GM10266 (cell line): Measurements from ENCODE around the gene CNPY2.
"Not testable (repeated sequence)": the region's sequence is repeated elsewhere in the genome, so short reads cannot be mapped to it uniquely, and the experiment has no call there.

Source experiments
- DNase-seq: peaks from one replicate; pipeline ENCODE4 v3.0.0; 2012; ENCODE audit errors: extremely low spot score
- TF ChIP-seq, protein P1 (sequence below): IDR thresholded peaks from 2 replicates; pipeline ENCODE4 v1.5.1; 2012; ENCODE audit warnings: mild to moderate bottlenecking, low read depth; ENCODE audit not compliant: control insufficient read depth, insufficient read depth; ENCODE audit errors: missing control alignments

CNPY2 gene

DNA sequence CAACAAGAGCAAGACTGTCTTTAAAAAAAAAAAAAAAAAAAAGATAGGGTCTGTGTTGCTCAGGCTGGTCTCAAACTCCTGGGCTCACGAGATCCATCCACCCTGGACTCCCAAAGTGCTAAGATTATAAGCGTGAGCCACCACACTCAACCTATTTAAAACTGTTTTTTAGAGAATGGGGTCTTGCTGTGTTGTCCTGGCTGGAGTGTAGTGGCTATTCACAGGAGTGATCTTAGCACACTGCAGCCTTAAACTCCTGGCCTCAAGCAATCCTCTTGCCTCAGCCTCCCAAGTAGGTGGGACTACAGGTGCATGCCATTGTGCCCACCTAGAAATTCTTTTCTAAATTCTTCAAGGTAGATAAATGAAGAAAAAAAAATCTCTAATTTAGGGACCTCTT is 41.5 kb downstream of the CNPY2 start:
- DNase-seq: no peak
- TF ChIP-seq, protein P1, sequence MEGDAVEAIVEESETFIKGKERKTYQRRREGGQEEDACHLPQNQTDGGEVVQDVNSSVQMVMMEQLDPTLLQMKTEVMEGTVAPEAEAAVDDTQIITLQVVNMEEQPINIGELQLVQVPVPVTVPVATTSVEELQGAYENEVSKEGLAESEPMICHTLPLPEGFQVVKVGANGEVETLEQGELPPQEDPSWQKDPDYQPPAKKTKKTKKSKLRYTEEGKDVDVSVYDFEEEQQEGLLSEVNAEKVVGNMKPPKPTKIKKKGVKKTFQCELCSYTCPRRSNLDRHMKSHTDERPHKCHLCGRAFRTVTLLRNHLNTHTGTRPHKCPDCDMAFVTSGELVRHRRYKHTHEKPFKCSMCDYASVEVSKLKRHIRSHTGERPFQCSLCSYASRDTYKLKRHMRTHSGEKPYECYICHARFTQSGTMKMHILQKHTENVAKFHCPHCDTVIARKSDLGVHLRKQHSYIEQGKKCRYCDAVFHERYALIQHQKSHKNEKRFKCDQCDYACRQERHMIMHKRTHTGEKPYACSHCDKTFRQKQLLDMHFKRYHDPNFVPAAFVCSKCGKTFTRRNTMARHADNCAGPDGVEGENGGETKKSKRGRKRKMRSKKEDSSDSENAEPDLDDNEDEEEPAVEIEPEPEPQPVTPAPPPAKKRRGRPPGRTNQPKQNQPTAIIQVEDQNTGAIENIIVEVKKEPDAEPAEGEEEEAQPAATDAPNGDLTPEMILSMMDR: no peak

DNA sequence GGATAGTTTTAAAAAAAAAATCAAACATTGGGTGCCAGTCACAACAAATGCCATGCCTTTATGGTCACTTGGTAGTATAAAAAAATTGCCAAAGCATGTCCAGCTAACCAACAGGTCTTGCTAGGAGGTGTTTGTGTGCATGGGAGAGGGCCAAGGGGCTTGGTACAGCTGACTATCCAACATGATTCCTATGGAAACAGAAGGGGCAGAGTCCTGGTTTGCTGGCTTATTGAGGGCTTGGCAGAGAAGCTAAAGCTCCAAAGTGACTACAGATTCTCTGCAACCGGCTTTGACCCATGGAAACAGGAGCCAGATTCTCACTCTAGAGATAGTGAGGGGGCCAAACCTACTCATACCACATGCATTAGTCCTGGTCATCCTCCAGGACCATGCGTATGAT is 43.3 kb downstream of the CNPY2 start:
- not testable (repeated sequence) for DNase-seq

DNA sequence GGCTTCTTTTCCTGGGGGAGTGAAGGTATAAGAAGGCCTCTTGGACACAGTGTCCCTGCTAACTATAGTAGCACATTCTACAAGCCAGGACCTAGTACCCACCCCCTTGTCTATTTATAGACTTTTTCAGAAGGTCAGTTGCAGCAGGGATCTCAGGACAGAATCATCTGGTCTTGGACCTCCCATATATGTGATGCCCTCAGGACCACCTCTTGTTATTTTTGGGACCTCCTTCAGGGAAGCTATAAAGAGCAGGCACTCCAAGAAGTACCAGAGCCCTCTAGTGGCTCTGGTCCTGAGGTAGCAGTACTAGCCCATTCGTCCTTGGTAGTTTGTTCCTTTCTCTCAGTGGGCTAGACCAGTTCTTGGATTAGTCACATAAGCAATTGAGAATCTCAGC is 44.8 kb downstream of the CNPY2 start:
- no peak for DNase-seq
- TF ChIP-seq, protein P1: peak; percentile 60

DNA sequence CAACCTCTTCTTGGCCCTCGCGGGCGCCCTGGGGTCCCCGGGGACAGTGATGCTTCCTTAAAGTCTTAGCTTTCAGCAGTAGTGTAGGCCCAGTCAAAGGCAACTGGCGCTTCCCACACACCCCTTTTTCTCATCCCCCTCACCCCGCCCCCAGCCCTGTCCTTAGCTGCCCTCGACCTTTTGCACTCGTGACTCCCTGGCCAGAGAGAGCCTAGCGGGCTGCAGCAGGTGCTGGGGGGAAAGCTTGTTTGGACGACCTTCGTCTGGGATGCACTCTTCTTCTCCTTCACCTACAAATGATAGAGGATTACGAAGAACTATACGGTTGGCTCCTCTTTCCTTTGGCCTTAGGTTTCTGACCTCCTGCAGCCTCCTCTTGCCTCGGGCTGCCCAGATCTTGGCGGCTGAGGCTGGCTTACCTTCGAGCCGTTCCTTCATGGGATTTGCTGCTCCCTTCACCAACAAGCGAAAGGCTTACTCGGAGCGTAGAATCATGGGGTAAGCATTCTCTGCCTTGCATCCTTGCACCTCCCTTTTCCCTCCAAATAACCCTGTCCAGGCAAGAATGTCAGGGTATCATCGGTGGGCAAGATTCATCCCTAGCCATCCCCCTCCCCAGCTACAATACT is 48.2 kb downstream of the CNPY2 start:
- no peak for DNase-seq
- TF ChIP-seq, protein P1: no peak

DNA sequence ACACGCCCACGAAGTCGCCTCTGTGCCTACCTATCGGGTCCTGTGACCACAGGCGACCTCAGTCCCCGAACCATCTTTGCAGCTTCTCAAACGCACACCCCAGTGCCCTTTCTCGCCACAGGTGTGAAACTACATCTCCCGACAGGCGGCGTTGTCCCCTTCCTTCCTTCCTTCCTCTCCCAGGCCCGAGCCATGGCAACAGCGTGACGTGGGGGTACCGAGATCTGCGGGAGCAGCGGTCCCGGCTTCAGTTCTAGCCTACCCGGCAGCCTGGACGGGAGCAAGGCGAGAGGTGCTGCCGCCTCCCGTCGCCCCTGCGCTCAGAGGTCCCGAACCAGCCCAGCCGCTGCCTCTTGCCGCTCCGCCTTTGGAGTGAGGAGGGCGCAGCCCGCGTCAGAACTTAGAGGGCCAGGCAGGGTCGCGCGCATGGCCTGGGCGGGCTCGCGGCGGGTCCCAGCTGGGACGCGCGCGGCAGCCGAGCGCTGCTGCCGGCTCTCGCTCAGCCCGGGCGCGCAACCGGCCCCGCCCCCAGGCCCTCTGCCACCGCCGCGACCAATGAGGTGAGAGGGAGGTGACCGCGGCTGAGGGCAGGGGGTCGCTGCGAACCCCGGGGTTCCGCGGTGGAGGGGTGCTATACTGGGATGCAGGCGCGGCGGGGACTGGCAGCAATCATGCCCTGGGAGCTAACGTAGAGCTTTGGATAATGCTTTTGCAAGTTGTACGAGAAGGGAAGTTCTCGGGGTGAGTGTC is 48.9 kb downstream of the CNPY2 start, which contains the start of gene COQ10A:
TSS of gene COQ10A (plus strand) at position 250 of the 750 bp plus-strand sequence. CDS start at position 427, 177 bp downstream.
- DNase-seq: peak; percentile 93
- TF ChIP-seq, protein P1: peak; percentile 47

DNA sequence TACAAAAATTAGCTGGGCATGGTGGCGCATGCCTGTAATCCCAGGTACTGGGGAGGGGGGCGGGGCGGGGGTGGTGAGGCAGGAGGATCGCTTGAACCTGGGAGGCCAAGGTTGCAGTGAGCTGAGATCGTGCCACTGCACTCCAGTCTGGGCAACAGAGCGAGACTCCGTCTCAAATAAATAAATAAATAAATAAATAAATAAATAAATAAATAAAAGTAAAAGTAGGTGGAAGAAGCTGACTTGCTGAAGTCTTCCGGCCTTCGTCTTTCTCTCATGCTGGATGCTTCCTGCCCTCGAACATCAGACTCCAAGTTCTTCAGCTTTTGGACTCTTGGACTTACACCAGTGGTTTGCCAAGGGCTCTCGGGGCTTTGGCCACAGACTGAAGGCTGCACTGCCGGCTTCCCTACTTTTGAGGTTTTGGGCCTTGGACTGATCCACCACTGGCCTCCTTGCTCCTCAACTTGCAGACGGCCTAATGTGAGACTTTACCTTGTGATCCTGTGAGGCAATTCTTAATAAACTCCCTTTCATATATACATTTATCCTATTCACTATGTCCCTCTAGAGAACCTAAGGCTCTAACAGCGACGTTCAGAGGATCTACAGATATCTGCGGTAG is 49.6 kb downstream of the CNPY2 start:
- DNase-seq: not testable (repeated sequence)

DNA sequence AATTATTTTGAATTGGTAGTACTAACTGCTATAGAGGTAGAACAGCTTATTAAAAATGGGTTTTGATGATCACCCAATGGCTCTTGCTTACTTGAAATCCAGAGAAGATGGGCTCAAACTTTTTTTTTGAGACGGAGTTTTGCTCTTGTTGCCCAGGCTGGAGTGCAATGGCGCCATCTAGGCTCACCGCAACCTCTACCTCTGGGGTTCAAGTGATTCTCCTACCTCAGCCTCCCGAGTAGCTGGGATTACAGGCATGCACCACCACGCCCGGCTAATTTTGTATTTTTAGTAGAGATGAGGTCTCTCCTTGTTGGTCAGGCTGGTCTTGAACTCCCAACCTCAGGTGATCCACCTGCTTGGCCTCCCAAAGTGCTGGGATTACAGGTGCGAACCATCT is 52.8 kb downstream of the CNPY2 start:
- DNase-seq: not testable (repeated sequence)
- TF ChIP-seq, protein P1: peak; percentile 10
